Astrocyte (in vitro differentiated cells and primary cell): ENCODE measurements around the gene ROBO2.

ENCODE experiments used
- EZH2 ChIP-seq: IDR thresholded peaks from 2 replicates; pipeline ENCODE4 v1.6.1; 2012; ENCODE audit warnings: mild to moderate bottlenecking, low read length, inconsistent platforms; ENCODE audit not compliant: insufficient read depth
- TF ChIP-seq, protein P1 (sequence below): IDR thresholded peaks from 2 replicates; pipeline ENCODE4 v1.5.1; 2011; ENCODE audit warnings: low read depth, mild to moderate bottlenecking, inconsistent platforms, low read length, moderate library complexity; ENCODE audit not compliant: insufficient read depth

DNA sequence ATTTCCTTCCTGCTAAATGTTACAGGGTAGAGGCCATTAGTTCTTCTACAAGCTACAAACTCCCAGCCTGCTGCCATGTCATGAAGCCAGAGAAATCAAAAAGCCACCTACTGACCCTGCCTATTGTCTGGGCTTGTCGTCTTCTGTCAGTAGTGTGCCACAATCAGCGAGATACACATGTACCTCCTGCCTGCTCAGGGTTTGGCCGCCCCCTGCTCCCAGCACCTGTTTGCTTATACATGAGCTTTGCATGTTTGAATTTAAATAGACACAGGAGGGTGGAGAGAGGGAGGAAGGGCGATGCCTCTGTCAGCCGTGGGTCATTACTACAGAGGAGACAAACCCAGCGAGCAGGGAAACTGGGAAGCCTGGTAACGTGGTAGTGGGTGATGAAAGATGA, 106.1 kb downstream of the ROBO2 start:
- TF ChIP-seq, protein P1, sequence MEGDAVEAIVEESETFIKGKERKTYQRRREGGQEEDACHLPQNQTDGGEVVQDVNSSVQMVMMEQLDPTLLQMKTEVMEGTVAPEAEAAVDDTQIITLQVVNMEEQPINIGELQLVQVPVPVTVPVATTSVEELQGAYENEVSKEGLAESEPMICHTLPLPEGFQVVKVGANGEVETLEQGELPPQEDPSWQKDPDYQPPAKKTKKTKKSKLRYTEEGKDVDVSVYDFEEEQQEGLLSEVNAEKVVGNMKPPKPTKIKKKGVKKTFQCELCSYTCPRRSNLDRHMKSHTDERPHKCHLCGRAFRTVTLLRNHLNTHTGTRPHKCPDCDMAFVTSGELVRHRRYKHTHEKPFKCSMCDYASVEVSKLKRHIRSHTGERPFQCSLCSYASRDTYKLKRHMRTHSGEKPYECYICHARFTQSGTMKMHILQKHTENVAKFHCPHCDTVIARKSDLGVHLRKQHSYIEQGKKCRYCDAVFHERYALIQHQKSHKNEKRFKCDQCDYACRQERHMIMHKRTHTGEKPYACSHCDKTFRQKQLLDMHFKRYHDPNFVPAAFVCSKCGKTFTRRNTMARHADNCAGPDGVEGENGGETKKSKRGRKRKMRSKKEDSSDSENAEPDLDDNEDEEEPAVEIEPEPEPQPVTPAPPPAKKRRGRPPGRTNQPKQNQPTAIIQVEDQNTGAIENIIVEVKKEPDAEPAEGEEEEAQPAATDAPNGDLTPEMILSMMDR = no peak
- TF ChIP-seq EZH2 = no peak
